Activated CD8-positive, alpha-beta T cell treated with anti-CD3 and anti-CD28 coated beads, Interleukin-2, amount 10 ng/mL, durations not matched to agents 7 days and 5 days (primary cell): Measurements from ENCODE around the gene IL3. TPM values are rescaled to one million over a fixed set of nuclear protein-coding genes. Genes with fewer than 3 reads are reported as not detected.

Experiments
- ATAC-seq: fragments of 150-1000 bp; cut with Tn5 transposase; one replicate; pipeline ENCODE4 v1.10.0; 2021; ENCODE audit warnings: moderate library complexity
- CTCF ChIA-PET: fragments of 350-600 bp; sonication (Branson Sonifier 250); formaldehyde crosslinking; loops from one replicate; lab custom pipeline; 2021; ENCODE audit warnings: antibody characterized with exemption; lab: Charles Lee
- POLR2A ChIA-PET: fragments of 350-600 bp; sonication (Branson Sonifier 250); formaldehyde crosslinking; loops from one replicate; lab custom pipeline; 2021; ENCODE audit warnings: antibody characterized with exemption; lab: Charles Lee
- DNase-seq: peaks from one replicate; pipeline ENCODE4 v3.0.0-alpha.2; 2020
- H3K27ac Mint-ChIP-seq: one replicate; pipeline ENCODE4 v1.8.0; 2021; ENCODE audit warnings: mild to moderate bottlenecking, mixed read lengths
- H3K27me3 Mint-ChIP-seq: one replicate; pipeline ENCODE4 v1.8.0; 2021; ENCODE audit warnings: low read depth, mixed read lengths
- H3K36me3 Mint-ChIP-seq: one replicate; pipeline ENCODE4 v1.8.0; 2021; ENCODE audit warnings: low read depth, mixed read lengths
- H3K4me1 Mint-ChIP-seq: one replicate; pipeline ENCODE4 v1.8.0; 2021; ENCODE audit warnings: low read depth, mixed read lengths
- H3K4me3 Mint-ChIP-seq: one replicate; pipeline ENCODE4 v1.8.0; 2021; ENCODE audit warnings: mild to moderate bottlenecking, mixed read lengths
- H3K9me3 Mint-ChIP-seq: one replicate; pipeline ENCODE4 v1.8.0; 2022; ENCODE audit warnings: mixed read lengths; ENCODE audit not compliant: insufficient read depth
- total RNA-seq, 2 experiments: library from RNA; stranded (reverse); gene quantifications; one replicate each; pipeline ENCODE4 v1.2.3, GENCODE V29; 2021

The IL3 gene, protein sequence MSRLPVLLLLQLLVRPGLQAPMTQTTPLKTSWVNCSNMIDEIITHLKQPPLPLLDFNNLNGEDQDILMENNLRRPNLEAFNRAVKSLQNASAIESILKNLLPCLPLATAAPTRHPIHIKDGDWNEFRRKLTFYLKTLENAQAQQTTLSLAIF
- not detected for total RNA-seq

GRCh38 chr5:132060501-132061161 is at the start of gene IL3:
IL3 (plus strand) TSS chr5:132060655; CDS start chr5:132060707, 52 bp downstream.
- H3K9me3 Mint-ChIP-seq, result no peaks in the 10 kb centered on the region
- H3K4me3 Mint-ChIP-seq, result no peak within 1 kb of the TSS
- no peaks in the 10 kb centered on the region for H3K36me3 Mint-ChIP-seq
- peak within 1 kb of the TSS; percentile 72 for H3K27ac Mint-ChIP-seq
- ChIA-PET POLR2A (interaction anchor here (0.6 kb wide), 1 partner anchor 309 kb away, joined by 3 read pairs; the partner anchor contains the start of gene SLC22A5), CTCF (interaction anchor here (0.6 to 3.3 kb wide), 6 partner anchors 11 to 440 kb away, joined by 3 to 29 read pairs (median 3); partner anchors contain the start of gene CSF2)
- ATAC-seq (no peak), DNase-seq (no peak)
- peaks cover 2% of the 10 kb centered on the region for H3K27me3 Mint-ChIP-seq
- peaks cover 83% of the 10 kb centered on the region for H3K4me1 Mint-ChIP-seq

- peaks cover 57% of the 10 kb centered on the region for H3K27me3 Mint-ChIP-seq
- CTCF ChIA-PET, result interaction anchor here (0.7 to 6.9 kb wide), 7 partner anchors 9 to 421 kb away, joined by 3 to 169 read pairs (median 8); no protein-coding TSS in a partner anchor
- DNase-seq (no peak), ATAC-seq (peak; percentile 18)
- H3K4me1 Mint-ChIP-seq, result peaks cover 41% of the 10 kb centered on the region
- no peaks in the 10 kb centered on the region for H3K36me3 Mint-ChIP-seq
- POLR2A ChIA-PET, result no interaction called here
- H3K27ac Mint-ChIP-seq, result no peak overlapping the region
- peak overlapping the region; percentile 66 for H3K4me3 Mint-ChIP-seq
- no peaks in the 10 kb centered on the region for H3K9me3 Mint-ChIP-seq
Observed at GRCh38 chr5:132010989-132011621, 49.4 kb upstream of the IL3 start.

DNA sequence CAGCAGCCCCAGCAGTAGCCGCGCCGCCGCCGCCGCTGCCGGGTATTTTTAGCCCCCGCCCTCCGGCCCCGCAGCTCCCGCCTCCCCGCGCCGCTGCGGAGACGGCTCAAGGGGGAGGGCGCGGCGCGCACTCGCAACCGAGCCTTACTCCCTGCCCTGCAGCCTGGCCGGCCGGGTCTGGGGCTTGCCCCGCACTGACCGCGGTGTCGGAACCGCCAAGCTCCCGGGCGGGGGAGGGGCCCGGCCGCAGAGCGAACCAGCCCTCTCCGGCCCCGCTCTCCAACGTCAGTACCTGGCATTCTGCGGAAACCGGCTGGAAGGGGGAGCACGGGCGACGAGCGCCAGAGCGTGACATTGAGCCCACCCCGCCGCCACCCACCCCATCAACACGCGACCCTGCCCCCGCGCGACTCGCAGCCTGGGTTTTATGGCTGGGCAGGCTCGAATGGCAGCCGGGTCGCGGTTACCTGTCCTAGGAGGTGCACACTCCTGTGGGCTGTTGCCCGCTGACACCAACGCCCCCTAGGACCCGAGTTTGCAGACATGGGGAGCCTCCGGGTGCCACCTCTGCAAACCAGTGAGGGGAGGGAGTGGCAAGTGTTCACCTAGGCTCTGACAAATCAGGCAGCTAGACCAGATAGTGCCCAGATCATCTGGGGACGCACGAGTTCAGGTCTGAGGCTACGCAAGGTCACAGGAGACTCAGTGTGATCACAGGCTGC is 48.7 kb upstream of the IL3 start, which contains the start of gene ACSL6:
ACSL6 (minus strand) TSS at position 37 of the 722 bp plus-strand sequence. CDS start 105 bp downstream, outside the sequence.
- ChIA-PET POLR2A (no interaction called here), CTCF (interaction anchor here (0.7 to 2.4 kb wide), 4 partner anchors 10 to 424 kb away, joined by 3 to 11 read pairs (median 5); no protein-coding TSS in a partner anchor)
- Mint-ChIP-seq H3K4me3 (peak within 1 kb of the TSS; percentile 66), H3K27ac (no peak within 1 kb of the TSS), H3K36me3 (no peaks in the 10 kb centered on the region), H3K4me1 (peaks cover 48% of the 10 kb centered on the region), H3K9me3 (no peaks in the 10 kb centered on the region), H3K27me3 (peaks cover 64% of the 10 kb centered on the region)
- peak; percentile 75 for ATAC-seq
- DNase-seq, result peak; percentile 51

DNA sequence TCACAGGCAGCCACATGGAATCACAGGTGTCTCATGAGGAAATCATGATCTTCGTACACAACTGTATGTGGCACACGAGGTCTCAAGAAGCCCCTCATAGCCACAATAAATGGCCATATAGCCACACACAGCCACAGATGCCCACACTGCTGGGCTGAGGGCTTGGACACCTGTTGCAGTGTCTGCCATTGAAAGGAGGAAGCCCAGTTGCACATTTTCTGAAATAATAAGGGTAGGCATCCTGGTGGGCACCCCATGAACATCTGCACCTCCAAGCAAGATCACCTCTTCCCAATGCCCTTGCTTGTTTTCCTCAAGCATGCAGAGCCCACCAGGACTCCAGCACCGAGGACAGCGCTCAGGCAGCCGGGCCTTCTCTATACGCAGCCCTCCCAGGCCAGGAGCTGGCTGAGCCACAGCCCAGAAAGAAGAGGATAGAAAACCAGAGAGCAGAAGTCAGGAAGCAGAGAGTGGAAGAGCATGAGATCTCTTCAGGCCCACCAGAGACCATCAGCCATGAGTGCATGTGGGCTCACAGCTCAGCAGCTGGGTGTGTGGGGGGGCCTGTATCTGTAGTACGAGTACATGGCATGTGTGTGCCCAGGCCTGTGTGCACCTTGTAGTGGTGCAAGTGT is 48.0 kb upstream of the IL3 start:
- ATAC-seq, result no peak
- ChIA-PET CTCF (interaction anchor here (1.3 to 2.4 kb wide), 3 partner anchors 11 to 424 kb away, joined by 3 to 11 read pairs (median 5); no protein-coding TSS in a partner anchor), POLR2A (interaction anchor here (0.8 kb wide), 1 partner anchor 12 kb away, joined by 3 read pairs; no protein-coding TSS in a partner anchor)
- Mint-ChIP-seq H3K27ac (no peak overlapping the region), H3K36me3 (no peaks in the 10 kb centered on the region), H3K9me3 (no peaks in the 10 kb centered on the region), H3K4me3 (peak overlapping the region; percentile 48), H3K27me3 (peaks cover 70% of the 10 kb centered on the region), H3K4me1 (peaks cover 52% of the 10 kb centered on the region)
- peak; percentile 63 for DNase-seq

GRCh38 chr5:132013006-132013689 is 47.3 kb upstream of the IL3 start:
- Mint-ChIP-seq H3K27me3 (peaks cover 76% of the 10 kb centered on the region), H3K36me3 (no peaks in the 10 kb centered on the region), H3K9me3 (no peaks in the 10 kb centered on the region), H3K27ac (no peak overlapping the region), H3K4me3 (no peak overlapping the region), H3K4me1 (peaks cover 52% of the 10 kb centered on the region)
- DNase-seq (peak; percentile 18), ATAC-seq (no peak)
- ChIA-PET POLR2A (interaction anchor here (0.8 kb wide), 1 partner anchor 12 kb away, joined by 3 read pairs; no protein-coding TSS in a partner anchor), CTCF (interaction anchor here (0.7 to 2.4 kb wide), 4 partner anchors 12 to 425 kb away, joined by 3 to 11 read pairs (median 6); no protein-coding TSS in a partner anchor)

DNA sequence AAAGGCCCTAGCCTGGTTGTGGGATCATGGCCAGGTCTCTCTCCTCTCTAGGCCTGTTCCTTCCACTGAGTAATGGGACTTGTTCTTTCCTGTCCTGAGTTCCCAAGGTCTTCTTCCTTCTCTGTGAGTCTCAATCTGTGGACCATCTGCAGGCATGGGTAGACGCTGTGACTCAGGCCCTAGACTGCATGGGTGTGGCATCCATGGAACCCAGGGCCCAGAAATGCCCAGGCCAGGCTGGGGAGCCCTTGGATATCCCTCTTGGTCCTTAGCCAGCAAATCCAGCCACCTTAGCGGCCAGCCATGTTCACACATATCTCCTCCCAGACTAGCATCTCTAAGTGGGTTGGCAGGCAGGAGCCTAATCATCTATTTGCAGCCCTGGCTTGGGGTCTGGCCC is 46.7 kb upstream of the IL3 start:
- ChIA-PET POLR2A (no interaction called here), CTCF (interaction anchor here (0.7 to 1.3 kb wide), 2 partner anchors 13 to 424 kb away, joined by 3 to 7 read pairs; no protein-coding TSS in a partner anchor)
- H3K4me3 Mint-ChIP-seq, result no peak overlapping the region
- H3K36me3 Mint-ChIP-seq, result no peaks in the 10 kb centered on the region
- no peak overlapping the region for H3K27ac Mint-ChIP-seq
- no peaks in the 10 kb centered on the region for H3K9me3 Mint-ChIP-seq
- H3K27me3 Mint-ChIP-seq, result peaks cover 71% of the 10 kb centered on the region
- DNase-seq, result peak; percentile 19
- ATAC-seq, result no peak
- H3K4me1 Mint-ChIP-seq, result peaks cover 51% of the 10 kb centered on the region

GRCh38 chr5:132016721-132017250 is 43.7 kb upstream of the IL3 start:
- peaks cover 4% of the 10 kb centered on the region for H3K36me3 Mint-ChIP-seq
- H3K27ac Mint-ChIP-seq, result no peak overlapping the region
- ATAC-seq (no peak), DNase-seq (no peak)
- H3K4me3 Mint-ChIP-seq, result no peak overlapping the region
- CTCF ChIA-PET, result interaction anchor here (3.5 kb wide), 1 partner anchor 9 kb away, joined by 23 read pairs; no protein-coding TSS in a partner anchor
- POLR2A ChIA-PET, result no interaction called here
- peaks cover 55% of the 10 kb centered on the region for H3K4me1 Mint-ChIP-seq
- H3K9me3 Mint-ChIP-seq, result no peaks in the 10 kb centered on the region
- H3K27me3 Mint-ChIP-seq, result peaks cover 53% of the 10 kb centered on the region

DNA sequence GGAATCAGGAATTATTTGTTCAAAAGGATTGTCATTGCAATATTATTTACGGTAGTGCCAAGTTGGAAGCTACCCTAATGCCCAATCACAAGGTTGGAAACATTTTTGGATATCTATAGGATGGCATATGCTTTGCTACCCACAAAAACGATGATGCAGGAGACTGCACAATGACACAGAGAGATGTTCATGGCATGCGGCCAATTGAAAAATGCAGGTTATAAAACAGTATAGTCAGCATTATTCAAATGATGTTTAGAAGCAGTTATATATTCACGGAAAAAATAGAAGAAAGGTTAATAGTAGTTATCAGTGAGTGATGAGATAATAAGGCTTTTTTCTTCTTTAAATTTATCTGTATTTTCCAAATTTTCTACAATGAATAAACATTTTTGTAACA is 43.1 kb upstream of the IL3 start:
- no peak overlapping the region for H3K27ac Mint-ChIP-seq
- ATAC-seq, result no peak
- no peak for DNase-seq
- POLR2A ChIA-PET, result no interaction called here
- no peaks in the 10 kb centered on the region for H3K9me3 Mint-ChIP-seq
- H3K27me3 Mint-ChIP-seq, result peaks cover 49% of the 10 kb centered on the region
- H3K36me3 Mint-ChIP-seq, result peaks cover 4% of the 10 kb centered on the region
- H3K4me3 Mint-ChIP-seq, result no peak overlapping the region
- H3K4me1 Mint-ChIP-seq, result peaks cover 60% of the 10 kb centered on the region
- CTCF ChIA-PET, result interaction anchor here (3.5 kb wide), 1 partner anchor 10 kb away, joined by 23 read pairs; no protein-coding TSS in a partner anchor

GRCh38 chr5:132017738-132018625 is 42.5 kb upstream of the IL3 start:
- DNase-seq (no peak), ATAC-seq (no peak)
- Mint-ChIP-seq H3K27me3 (peaks cover 48% of the 10 kb centered on the region), H3K27ac (peak overlapping the region; percentile 13), H3K36me3 (peaks cover 4% of the 10 kb centered on the region), H3K9me3 (no peaks in the 10 kb centered on the region), H3K4me3 (peak overlapping the region; percentile 20), H3K4me1 (peaks cover 64% of the 10 kb centered on the region)
- CTCF ChIA-PET, result interaction anchor here (2.4 to 3.5 kb wide), 2 partner anchors 10 to 45 kb away, joined by 8 to 23 read pairs; no protein-coding TSS in a partner anchor
- POLR2A ChIA-PET, result no interaction called here
